Measurements from ENCODE around the gene LRIT3.

The LRIT3 gene

DNA sequence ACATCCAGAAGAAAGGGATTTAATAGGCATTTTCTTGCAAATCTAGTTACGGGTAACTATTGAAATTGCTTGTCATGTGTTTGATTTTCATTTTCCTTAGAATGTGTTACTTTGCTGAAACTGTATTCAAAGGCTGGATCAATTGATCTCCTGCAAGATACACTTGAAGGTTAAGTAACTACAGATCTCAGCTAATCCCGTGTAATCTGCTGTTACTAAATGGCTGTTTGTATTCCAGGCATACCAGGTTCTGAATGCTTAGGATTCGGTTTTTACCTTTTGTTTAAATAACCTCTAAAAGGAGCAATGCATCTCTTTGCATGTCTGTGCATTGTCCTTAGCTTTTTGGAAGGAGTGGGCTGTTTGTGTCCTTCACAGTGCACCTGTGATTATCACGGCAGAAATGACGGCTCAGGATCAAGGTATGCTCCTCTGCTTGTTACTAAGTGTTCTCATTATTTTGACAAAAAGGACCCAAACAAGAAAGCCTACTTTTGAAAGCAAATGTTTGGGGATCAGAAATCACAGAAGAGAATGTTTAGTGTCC lies at the start of gene LRIT3:
Gene LRIT3 (plus strand): TSS at position 212 of the 547 bp plus-strand sequence. CDS start 95 bp downstream, at position 307.
- TF ChIP-seq CTCF (IDR thresholded peaks at IDR 0.05; ENCODE audit: low read depth, low read length, missing control alignments) = no peak
- DNase-seq (ENCODE audit: low read depth) = no peak
- no peak within 1 kb of the TSS for H3K4me3 ChIP-seq (ENCODE audit: low read depth, low read length)

GRCh38 chr4:109798866-109799265 lies 49.0 kb upstream of the LRIT3 start:
- H3K4me3 ChIP-seq (ENCODE audit: low read depth, low read length) = no peak overlapping the region
- DNase-seq (ENCODE audit: low read depth) = no peak
- peak; percentile 11 for TF ChIP-seq CTCF (IDR thresholded peaks at IDR 0.05; ENCODE audit: low read depth, low read length, missing control alignments)

- no peak for TF ChIP-seq CTCF (IDR thresholded peaks at IDR 0.05; ENCODE audit: low read depth, low read length, missing control alignments)
Measured at GRCh38 chr4:109801099-109801789, 46.7 kb upstream of the LRIT3 start.

GRCh38 chr4:109801895-109802319 lies 46.0 kb upstream of the LRIT3 start, which contains the start of gene CFI:
Gene CFI, minus strand, starts transcription at chr4:109801999. Its CDS starts 28 bp downstream, at chr4:109801971.
- no peak within 1 kb of the TSS for H3K4me3 ChIP-seq (ENCODE audit: low read depth, low read length)
- TF ChIP-seq CTCF (IDR thresholded peaks at IDR 0.05; ENCODE audit: low read depth, low read length, missing control alignments) = no peak
- no peak for DNase-seq (ENCODE audit: low read depth)

More at GRCh38 chr4:109801099-109801789, 46.7 kb upstream of the LRIT3 start:
- no peak for DNase-seq (ENCODE audit: low read depth)
- H3K4me3 ChIP-seq (ENCODE audit: low read depth, low read length) = no peak overlapping the region

DNA sequence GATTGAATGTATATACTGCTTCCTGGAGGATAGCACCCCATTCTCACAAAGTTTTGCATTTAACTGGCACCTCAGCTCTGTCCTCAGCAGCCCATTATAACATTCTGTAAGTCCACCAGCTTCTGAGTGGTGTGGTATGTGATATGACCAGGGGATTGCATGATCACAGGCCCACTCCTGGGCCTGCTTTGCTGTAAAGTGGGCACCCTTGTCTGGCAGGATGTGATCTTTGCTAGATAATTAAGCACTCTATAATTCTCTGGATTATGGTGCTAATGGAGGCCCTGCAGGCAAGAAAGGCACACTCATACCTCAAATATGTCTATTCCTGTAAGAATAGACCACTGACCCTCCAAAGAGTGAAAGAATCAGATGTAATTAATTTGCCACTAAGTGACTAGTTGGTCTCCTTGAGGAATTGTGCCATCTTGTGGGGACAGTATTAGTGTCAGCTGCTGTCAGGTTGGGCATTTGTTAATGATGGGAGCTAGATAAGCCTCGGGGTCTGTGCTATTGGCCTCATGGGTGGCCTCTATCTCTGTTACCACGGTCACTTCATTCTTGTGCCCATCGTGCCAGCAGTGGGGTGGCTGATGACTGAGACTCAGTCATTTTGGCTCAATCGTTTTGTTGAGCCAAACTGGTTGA lies 43.9 kb upstream of the LRIT3 start:
- DNase-seq (ENCODE audit: low read depth) = peak; percentile 8
- H3K4me3 ChIP-seq (ENCODE audit: low read depth, low read length) = no peak overlapping the region
- peak; percentile 36 for TF ChIP-seq CTCF (IDR thresholded peaks at IDR 0.05; ENCODE audit: low read depth, low read length, missing control alignments)

- no peak for DNase-seq (ENCODE audit: low read depth)
- no peak for TF ChIP-seq CTCF (IDR thresholded peaks at IDR 0.05; ENCODE audit: low read depth, low read length, missing control alignments)
- H3K4me3 ChIP-seq (ENCODE audit: low read depth, low read length) = no peak overlapping the region
Measured at GRCh38 chr4:109809655-109810054, 38.3 kb upstream of the LRIT3 start.
